Measurements from ENCODE around the gene OSBPL2. TPM values are rescaled to one million over a fixed set of nuclear protein-coding genes. Genes with fewer than 3 reads are reported as not detected.

The OSBPL2 gene
- total RNA-seq, 1 donor from 2014 or later, result 28.4 TPM

DNA sequence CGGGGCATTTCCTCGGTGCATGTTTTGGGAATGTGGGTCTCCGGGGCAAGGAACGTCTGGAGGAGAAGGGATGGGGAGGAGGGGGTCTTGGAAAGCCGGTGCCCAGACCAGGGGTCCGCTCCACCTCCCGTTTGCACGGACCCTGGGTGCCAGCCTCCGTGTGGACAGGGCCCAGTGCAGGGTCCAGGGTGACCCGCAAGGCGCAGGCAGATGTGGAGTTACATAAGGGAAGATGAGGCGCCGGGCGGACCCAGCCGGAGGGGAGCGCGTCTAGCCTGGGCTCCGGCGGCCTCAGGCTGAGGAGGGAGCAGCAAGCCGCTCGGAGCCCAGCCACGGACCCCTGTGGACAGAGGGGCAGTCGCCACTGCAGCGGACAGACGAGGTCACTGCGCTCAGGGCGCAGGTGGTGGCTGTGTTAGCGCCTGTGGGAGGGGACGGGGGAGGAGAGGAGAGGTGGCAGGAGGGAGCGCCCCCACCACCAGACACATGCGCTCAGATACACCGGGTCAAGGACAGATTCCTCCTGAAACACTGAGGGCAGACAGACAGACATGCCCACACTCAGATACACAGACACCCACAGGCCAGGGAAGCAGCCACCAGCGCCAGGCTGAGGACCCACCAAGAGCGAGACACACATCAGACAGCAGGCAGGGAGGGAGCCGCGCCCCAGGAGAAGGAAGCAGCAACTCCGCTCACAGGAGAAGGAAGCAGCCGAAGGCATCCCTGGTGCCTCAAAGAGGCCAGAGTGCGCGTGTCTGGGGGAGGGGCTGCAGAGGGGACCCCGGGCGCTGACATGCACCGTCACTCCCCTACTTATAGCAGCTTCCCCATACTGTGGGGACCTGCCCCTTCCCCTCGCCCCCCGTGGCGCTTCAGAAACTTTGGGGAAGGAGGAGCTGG is 17.4 kb upstream of the OSBPL2 start:
- TF ChIP-seq, protein P1, sequence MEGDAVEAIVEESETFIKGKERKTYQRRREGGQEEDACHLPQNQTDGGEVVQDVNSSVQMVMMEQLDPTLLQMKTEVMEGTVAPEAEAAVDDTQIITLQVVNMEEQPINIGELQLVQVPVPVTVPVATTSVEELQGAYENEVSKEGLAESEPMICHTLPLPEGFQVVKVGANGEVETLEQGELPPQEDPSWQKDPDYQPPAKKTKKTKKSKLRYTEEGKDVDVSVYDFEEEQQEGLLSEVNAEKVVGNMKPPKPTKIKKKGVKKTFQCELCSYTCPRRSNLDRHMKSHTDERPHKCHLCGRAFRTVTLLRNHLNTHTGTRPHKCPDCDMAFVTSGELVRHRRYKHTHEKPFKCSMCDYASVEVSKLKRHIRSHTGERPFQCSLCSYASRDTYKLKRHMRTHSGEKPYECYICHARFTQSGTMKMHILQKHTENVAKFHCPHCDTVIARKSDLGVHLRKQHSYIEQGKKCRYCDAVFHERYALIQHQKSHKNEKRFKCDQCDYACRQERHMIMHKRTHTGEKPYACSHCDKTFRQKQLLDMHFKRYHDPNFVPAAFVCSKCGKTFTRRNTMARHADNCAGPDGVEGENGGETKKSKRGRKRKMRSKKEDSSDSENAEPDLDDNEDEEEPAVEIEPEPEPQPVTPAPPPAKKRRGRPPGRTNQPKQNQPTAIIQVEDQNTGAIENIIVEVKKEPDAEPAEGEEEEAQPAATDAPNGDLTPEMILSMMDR (IDR thresholded peaks at IDR 0.05), result no peak
- TF ChIP-seq EZH2 (IDR thresholded peaks at IDR 0.05) (peak; percentile 72), EZH2phosphoT487 (IDR thresholded peaks at IDR 0.05) (peak; percentile 39)
- Mint-ChIP-seq H3K4me1 (peaks cover 11% of the 10 kb centered on the region), H3K9me3 (no peaks in the 10 kb centered on the region), H3K36me3 (no peaks in the 10 kb centered on the region), H3K4me3 (peak overlapping the region; percentile 70), H3K27me3 (ENCODE audit: insufficient read depth, low read depth) (peaks cover 36% of the 10 kb centered on the region), H3K27ac (no peak overlapping the region)
- H3K9ac ChIP-seq, result no peak overlapping the region
- peak overlapping the region; percentile 29 for H3K4me3 ChIP-seq
- H3K79me2 ChIP-seq (ENCODE audit: low read depth), result no peaks in the 10 kb centered on the region
- DNase-seq (ENCODE audit: low spot score), result peak; percentile 75
- no peaks in the 10 kb centered on the region for H3K36me3 ChIP-seq
- no peak overlapping the region for H2AFZ ChIP-seq (replicated peaks)
- peaks cover 97% of the 10 kb centered on the region for H3K27me3 ChIP-seq
- H3K4me2 ChIP-seq, result peak overlapping the region; percentile 74
- H3K27ac ChIP-seq, result no peak overlapping the region
- H3K9me3 ChIP-seq (ENCODE audit: low read depth), result no peaks in the 10 kb centered on the region
- H4K20me1 ChIP-seq (ENCODE audit: low read depth), result peaks cover 39% of the 10 kb centered on the region
- H3K4me1 ChIP-seq, result peaks cover 25% of the 10 kb centered on the region
- H3F3A ChIP-seq (ENCODE audit: low read depth), result peaks cover 22% of the 10 kb centered on the region

DNA sequence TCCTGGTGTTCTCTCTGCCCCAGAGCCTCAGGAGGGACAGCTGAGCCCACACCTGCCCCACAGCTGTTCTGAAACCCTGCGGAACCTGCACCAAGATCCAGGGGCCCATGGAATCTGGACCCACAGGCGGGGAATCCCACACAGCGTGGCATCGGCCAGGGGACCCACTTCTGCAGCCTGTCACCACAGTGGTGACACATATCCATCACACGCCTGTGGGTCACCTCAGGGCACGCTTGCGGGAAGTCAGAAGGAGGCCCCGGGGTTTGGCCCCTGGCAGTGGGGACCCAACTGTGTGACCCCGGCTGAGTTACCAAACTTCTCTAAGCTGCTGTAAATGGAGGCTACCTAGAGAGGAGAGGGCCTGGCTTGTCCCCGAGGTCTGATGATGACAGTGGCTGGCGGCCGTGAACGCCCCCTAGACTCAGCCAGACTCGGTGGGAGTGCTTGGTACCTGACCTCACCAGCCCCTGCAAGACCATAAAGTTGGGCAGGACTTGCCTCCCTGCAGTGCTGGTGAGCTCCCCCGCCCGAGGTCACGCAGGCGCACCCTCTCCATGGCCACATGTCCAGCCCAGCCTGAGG is 16.0 kb upstream of the OSBPL2 start:
- Histone ChIP-seq H3K27me3 (peaks cover 88% of the 10 kb centered on the region), H3K79me2 (ENCODE audit: low read depth) (no peaks in the 10 kb centered on the region), H3K4me3 (no peak overlapping the region), H3F3A (ENCODE audit: low read depth) (peaks cover 22% of the 10 kb centered on the region), H3K4me1 (peaks cover 25% of the 10 kb centered on the region), H2AFZ (replicated peaks) (no peak overlapping the region), H3K4me2 (no peak overlapping the region), H3K9ac (no peak overlapping the region), H3K27ac (no peak overlapping the region), H4K20me1 (ENCODE audit: low read depth) (peaks cover 37% of the 10 kb centered on the region), H3K36me3 (no peaks in the 10 kb centered on the region), H3K9me3 (ENCODE audit: low read depth) (no peaks in the 10 kb centered on the region)
- peaks cover 34% of the 10 kb centered on the region for H3K27me3 Mint-ChIP-seq (ENCODE audit: insufficient read depth, low read depth)
- no peak overlapping the region for H3K4me3 Mint-ChIP-seq
- TF ChIP-seq EZH2 (IDR thresholded peaks at IDR 0.05) (no peak), EZH2phosphoT487 (IDR thresholded peaks at IDR 0.05) (no peak)
- TF ChIP-seq, protein P1 (IDR thresholded peaks at IDR 0.05), result no peak
- no peak for DNase-seq (ENCODE audit: low spot score)
- no peaks in the 10 kb centered on the region for H3K9me3 Mint-ChIP-seq
- H3K27ac Mint-ChIP-seq, result no peak overlapping the region
- H3K4me1 Mint-ChIP-seq, result peaks cover 13% of the 10 kb centered on the region
- H3K36me3 Mint-ChIP-seq, result no peaks in the 10 kb centered on the region

DNA sequence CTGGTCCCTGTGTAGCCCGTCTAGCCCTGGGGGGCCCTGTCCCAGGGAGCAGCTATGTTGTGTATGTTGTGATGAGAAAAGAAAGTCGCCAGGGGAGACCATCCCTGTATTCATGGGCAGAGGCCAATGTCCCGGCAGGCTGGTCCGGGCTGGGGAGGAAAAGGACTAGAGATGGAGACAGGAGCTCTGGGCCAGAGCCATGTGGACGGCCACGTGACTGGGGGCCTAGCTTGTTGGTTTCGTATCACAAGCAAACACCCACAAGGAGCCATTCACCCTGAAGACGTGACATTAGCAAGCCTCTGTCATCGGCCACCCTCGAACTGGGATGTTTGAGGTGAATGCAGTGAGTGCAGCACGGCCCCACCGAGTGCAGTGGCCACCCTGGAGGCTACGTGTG is 15.3 kb upstream of the OSBPL2 start:
- Histone ChIP-seq H3K4me3 (no peak overlapping the region), H3F3A (ENCODE audit: low read depth) (peaks cover 24% of the 10 kb centered on the region), H3K36me3 (no peaks in the 10 kb centered on the region), H3K9ac (no peak overlapping the region), H3K4me1 (peaks cover 30% of the 10 kb centered on the region), H3K79me2 (ENCODE audit: low read depth) (no peaks in the 10 kb centered on the region), H3K4me2 (no peak overlapping the region), H3K27ac (no peak overlapping the region), H3K9me3 (ENCODE audit: low read depth) (no peaks in the 10 kb centered on the region), H4K20me1 (ENCODE audit: low read depth) (peaks cover 33% of the 10 kb centered on the region), H2AFZ (replicated peaks) (no peak overlapping the region), H3K27me3 (peaks cover 82% of the 10 kb centered on the region)
- DNase-seq (ENCODE audit: low spot score), result no peak
- no peaks in the 10 kb centered on the region for H3K36me3 Mint-ChIP-seq
- H3K4me1 Mint-ChIP-seq, result peaks cover 13% of the 10 kb centered on the region
- H3K9me3 Mint-ChIP-seq, result no peaks in the 10 kb centered on the region
- no peak overlapping the region for H3K27ac Mint-ChIP-seq
- H3K4me3 Mint-ChIP-seq, result no peak overlapping the region
- H3K27me3 Mint-ChIP-seq (ENCODE audit: insufficient read depth, low read depth), result peaks cover 32% of the 10 kb centered on the region
- no peak for TF ChIP-seq EZH2phosphoT487 (IDR thresholded peaks at IDR 0.05)
- TF ChIP-seq, protein P1 (IDR thresholded peaks at IDR 0.05), result no peak
- no peak for TF ChIP-seq EZH2 (IDR thresholded peaks at IDR 0.05)

Measured in neural progenitor cell (in vitro differentiated cells).